AG10803 (cell line): Measurements from ENCODE around the gene FAT1.
A peak's percentile ranks its signal among the peaks of the same experiment; 100 is the strongest.

ENCODE experiments used
- DNase-seq: peaks from one replicate; pipeline ENCODE4 v3.0.0; 2010; ENCODE audit warnings: low read depth
- H3K4me3 ChIP-seq: 2 replicates; pipeline ENCODE4 v1.5.1; 2011; ENCODE audit warnings: mild to moderate bottlenecking, low read length, control low read depth
- CTCF ChIP-seq: conservative IDR thresholded peaks from 2 replicates; pipeline ENCODE4 v1.5.1; 2011; ENCODE audit warnings: mild to moderate bottlenecking, low read length, control low read depth, inconsistent platforms

Gene FAT1

GRCh38 chr4:186752325-186752724 is 28.7 kb upstream of the FAT1 start:
- no peak for DNase-seq
- no peak overlapping the region for H3K4me3 ChIP-seq
- TF ChIP-seq CTCF = no peak

DNA sequence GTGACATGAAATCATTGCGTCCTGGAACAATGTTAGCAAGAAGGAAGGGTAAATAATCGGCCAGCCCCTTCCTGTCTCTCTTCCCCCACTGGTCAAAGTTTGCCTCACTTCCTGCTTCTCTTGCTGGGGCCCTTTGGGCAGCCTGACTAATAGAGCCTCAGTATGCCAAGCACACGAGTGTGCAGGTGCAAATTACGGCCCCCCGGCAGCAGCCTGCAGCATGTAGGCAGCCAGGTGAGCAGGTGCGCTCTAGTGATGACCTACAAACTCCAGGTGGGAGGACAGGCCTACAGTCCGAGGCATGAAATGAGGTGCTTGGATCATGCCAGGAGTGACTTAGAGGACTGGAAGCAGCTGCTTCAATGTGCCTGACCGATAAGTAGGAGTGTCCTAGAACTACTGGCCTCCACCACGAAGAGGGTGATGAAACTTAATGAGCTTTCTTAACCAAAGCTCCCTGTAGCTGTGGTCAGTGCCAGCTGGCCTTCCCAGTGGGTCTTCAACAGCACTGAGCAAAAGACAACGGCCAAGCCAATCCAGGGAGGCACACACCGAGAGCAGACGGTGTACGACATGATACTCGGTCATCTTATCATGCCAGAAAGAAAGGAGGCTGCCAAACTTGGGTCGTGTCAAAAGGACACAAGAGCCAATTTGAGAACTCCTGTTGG is 26.1 kb upstream of the FAT1 start:
- DNase-seq = no peak
- no peak overlapping the region for H3K4me3 ChIP-seq
- no peak for TF ChIP-seq CTCF

- TF ChIP-seq CTCF = no peak
- H3K4me3 ChIP-seq = no peak overlapping the region
- no peak for DNase-seq
These were observed 22.9 kb upstream of the FAT1 start for GRCh38 chr4:186746581-186746980.

- H3K4me3 ChIP-seq = no peak overlapping the region
- no peak for TF ChIP-seq CTCF
- peak; percentile 25 for DNase-seq
These were observed 19.6 kb upstream of the FAT1 start for GRCh38 chr4:186743261-186743660.

DNA sequence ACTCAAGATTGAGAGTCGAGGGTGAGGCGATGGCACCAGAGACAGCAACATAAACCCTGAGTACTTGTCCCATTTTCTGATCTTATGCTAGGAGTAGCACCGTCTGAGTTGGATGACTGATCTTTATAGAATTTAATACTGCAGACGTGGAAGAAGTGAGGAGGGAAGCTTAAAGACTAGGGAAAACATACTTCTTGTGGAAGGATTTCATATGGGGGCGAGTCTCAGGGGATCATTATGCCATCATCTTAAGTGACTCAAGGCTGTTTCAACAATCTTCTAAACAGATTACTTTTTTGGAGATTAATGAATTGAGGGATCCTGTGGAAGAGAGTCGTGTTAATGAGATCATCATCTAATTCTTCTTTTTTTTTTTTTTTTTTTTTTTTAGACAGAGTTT is 17.2 kb upstream of the FAT1 start:
- TF ChIP-seq CTCF = no peak
- peak; percentile 44 for DNase-seq
- no peak overlapping the region for H3K4me3 ChIP-seq

DNA sequence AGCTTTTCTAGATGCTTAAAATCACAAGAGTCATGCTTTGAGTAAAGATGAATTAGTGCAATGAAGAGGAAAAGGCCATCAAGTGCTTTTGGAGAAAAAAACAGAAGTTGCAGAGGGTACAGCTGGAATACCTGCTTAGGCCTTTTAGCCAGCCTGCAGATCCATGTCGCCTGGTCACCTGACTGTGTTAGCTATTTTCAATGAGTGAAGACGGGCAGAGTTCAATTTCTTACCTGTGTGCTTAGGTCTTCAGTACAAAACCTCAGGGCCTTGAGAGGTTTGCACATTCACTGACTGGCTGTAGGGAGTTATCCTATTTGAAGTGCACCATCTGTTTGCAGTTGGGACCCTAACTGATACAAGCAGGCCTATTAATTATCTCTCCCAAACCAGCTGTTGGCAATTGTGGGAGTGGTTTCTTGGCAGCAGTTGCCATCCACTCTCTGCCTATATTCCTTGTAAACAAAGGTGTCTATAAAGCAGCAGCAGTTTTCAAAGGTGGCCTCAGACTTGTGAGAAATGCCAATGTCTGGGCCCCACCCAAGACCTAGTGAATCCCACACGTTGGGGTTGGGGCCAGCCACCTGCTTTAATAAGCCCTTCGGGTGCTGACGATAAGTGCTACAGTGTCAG is 16.3 kb upstream of the FAT1 start:
- H3K4me3 ChIP-seq = no peak overlapping the region
- TF ChIP-seq CTCF = no peak
- DNase-seq = no peak

DNA sequence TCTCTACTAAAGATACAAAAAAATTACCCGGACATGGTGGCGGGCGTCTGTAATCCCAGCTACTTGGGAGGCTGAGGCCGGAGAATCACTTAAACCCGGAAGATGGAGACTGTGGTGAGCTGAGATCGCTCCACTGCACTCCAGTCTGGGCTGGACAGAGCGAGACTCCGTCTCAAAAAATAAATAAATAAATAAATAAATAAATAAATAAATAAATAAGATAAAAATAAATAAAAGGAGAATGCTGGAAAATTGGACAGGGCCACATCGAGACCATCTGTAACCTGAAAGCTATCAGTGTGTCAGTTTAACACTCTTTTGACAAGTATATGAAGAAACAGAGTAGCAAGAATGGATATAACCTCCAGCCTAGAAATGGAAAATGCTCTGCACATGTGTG is 15.7 kb upstream of the FAT1 start:
- no peak for DNase-seq
- no peak overlapping the region for H3K4me3 ChIP-seq
- TF ChIP-seq CTCF = no peak
